Measurements from ENCODE around the gene SEZ6L.

DNA sequence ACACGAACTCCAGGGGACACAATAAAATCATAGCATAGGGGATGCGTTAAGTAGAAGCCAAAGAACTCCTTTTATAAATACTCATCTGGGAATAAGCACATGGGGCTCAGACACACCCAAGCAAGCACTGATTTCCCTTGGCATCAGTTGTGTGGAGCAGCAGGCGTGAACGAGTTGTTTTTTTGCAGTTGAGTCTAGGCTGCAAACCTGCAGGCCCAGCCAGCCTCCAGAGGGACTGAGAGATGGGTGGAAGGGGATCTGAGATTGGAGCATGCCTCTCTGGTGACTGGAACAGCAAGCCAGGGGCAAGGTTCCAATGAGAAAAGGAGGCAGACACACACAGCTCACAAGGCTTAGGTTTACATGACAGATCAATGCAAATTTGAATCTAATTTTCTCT lies 27.4 kb upstream of the SEZ6L start:
- TF ChIP-seq GATA2 (IDR thresholded peaks at IDR 0.05; ENCODE audit: low read depth, low read length) (no peak), GATA3 (IDR thresholded peaks at IDR 0.05; ENCODE audit: low read depth, low read length) (no peak)

Data from SH-SY5Y (cell line).